WI38 (cell line): Measurements from ENCODE around the gene CPT1C.

Source experiments
- H3K4me3 ChIP-seq: 2 replicates; pipeline ENCODE4 v1.5.1; 2011; ENCODE audit warnings: low read depth, mild to moderate bottlenecking, control low read depth, low read length
- CTCF ChIP-seq: IDR thresholded peaks from 2 replicates; pipeline ENCODE4 v1.5.1; 2012; ENCODE audit warnings: low read depth, mild to moderate bottlenecking, control low read depth, low read length

CPT1C gene

GRCh38 chr19:49749771-49750170 lies 58.9 kb downstream of the CPT1C start:
- H3K4me3 ChIP-seq: no peak overlapping the region
- TF ChIP-seq CTCF: no peak

GRCh38 chr19:49752701-49753100 lies 61.8 kb downstream of the CPT1C start:
- no peak overlapping the region for H3K4me3 ChIP-seq
- TF ChIP-seq CTCF: no peak

- TF ChIP-seq CTCF: no peak
- no peak overlapping the region for H3K4me3 ChIP-seq
Observed at GRCh38 chr19:49755956-49756355, 65.0 kb downstream of the CPT1C start.

GRCh38 chr19:49758292-49758691 lies 67.4 kb downstream of the CPT1C start:
- TF ChIP-seq CTCF: no peak
- no peak overlapping the region for H3K4me3 ChIP-seq

- no peak overlapping the region for H3K4me3 ChIP-seq
- no peak for TF ChIP-seq CTCF
Observed at GRCh38 chr19:49761249-49761624, 70.3 kb downstream of the CPT1C start.

GRCh38 chr19:49761625-49762311 lies 70.9 kb downstream of the CPT1C start:
- no peak overlapping the region for H3K4me3 ChIP-seq
- TF ChIP-seq CTCF: no peak

- no peak within 1 kb of the TSS for H3K4me3 ChIP-seq
- no peak for TF ChIP-seq CTCF
Observed at GRCh38 chr19:49763230-49763629, 72.3 kb downstream of the CPT1C start, which contains the start of gene TSKS. TSS of gene TSKS (minus strand) at chr19:49763306. CDS start at chr19:49763247, 59 bp downstream.
